Psoas muscle (tissue), 8 donors: ENCODE data around the gene FRMD8. TPM values are rescaled to one million over a fixed set of nuclear protein-coding genes. Genes with fewer than 3 reads are reported as not detected.

Source experiments
- ATAC-seq, 4 donors: fragments of 200-7000 bp; cut with Tn5 transposase; one replicate each; pipeline ENCODE4 v1.9.1; 2020; ENCODE audit warnings: moderate library complexity in 3 of 4, mild to moderate bottlenecking in 2 of 4
- DNase-seq, 2 donors: peaks; one replicate each; pipeline ENCODE4 v3.0.0-alpha.2; 2020
- H3K27ac ChIP-seq: fragments of 200-600 bp; one replicate; pipeline ENCODE4 v1.8.0; 2022
- H3K27me3 ChIP-seq, 3 donors: fragments of 200-600 bp in 1 of 3; one replicate each; pipeline versions ENCODE4 v1.6.1 to v1.8.0; 2013 to 2022; ENCODE audit warnings: low read length in 2 of 3, mild to moderate bottlenecking in 2 of 3, moderate library complexity in 1 of 3; ENCODE audit not compliant: insufficient read depth in 3 of 3
- H3K36me3 ChIP-seq, 2 donors: fragments of 200-600 bp in 1 of 2; one replicate each; pipeline versions ENCODE4 v1.6.1 to v1.8.0; 2013 to 2022; ENCODE audit warnings: low read depth in 1 of 2, mild to moderate bottlenecking in 1 of 2, moderate library complexity in 1 of 2; ENCODE audit not compliant: insufficient read depth in 1 of 2
- H3K4me1 ChIP-seq: fragments of 200-600 bp; one replicate; pipeline ENCODE4 v1.8.0; 2022
- H3K4me3 ChIP-seq: fragments of 200-600 bp; one replicate; pipeline ENCODE4 v1.8.0; 2022; ENCODE audit warnings: mild to moderate bottlenecking
- H3K9me3 ChIP-seq: fragments of 200-600 bp; one replicate; pipeline ENCODE4 v1.8.0; 2022
- CTCF ChIP-seq: fragments of 200-600 bp; IDR thresholded peaks from one replicate; pipeline ENCODE4 v1.8.0; 2022; ENCODE audit warnings: antibody characterized with exemption
- WGBS, 3 donors: extraction: QIAGEN DNeasy Blood & Tissue Kit; methylation state at CpG; one replicate each; pipeline versions ENCODE4 v1.1.6 to v1.1.7; 2013; 5-methylcytosine and 5-hydroxymethylcytosine counted together
- intact Hi-C, 2 donors: fragments of 100-400 bp; cut with DNase I; formaldehyde crosslinking; loops; one replicate each; pipeline versions ENCODE4 v1.11.0 to v1.14.2; 2022
- polyA plus RNA-seq, 3 donors: library from polyadenylated mRNA; stranded (reverse); fragments of 200-250 nt; gene quantifications; one replicate each; pipeline ENCODE4 v1.2.3, GENCODE V29; 2013
- total RNA-seq, 4 donors: library from RNA; stranded (reverse); fragmentation: NEBNext Ultra II Directional in 2 of 4; extraction: Animal tissue kit (Norgen Biotek cat#: 25700) in 2 of 4; gene quantifications; one replicate each; pipeline versions ENCODE4 v1.2.1 to v1.2.4, GENCODE V29; 2021 to 2023
- donor health status: healthy with polysubstance abuse.
- donor health status: DM: no; HTN: no; CAD: no; lungs with moderate emphysema.
- donor health status: Bipolar disorder and iron deficiency.
- donor health status: healthy.
- donor health status: DM: yes; HTN: yes; CAD: no.
- donor health status: DM: no; HTN: no; CAD: no.
- donor health status: DM: no; HTN: no; CAD: no.
- donor health status: DM: yes; HTN: yes; CAD: no.

Gene FRMD8
- total and polyA plus RNA-seq, 7 donors, result 7.4 to 27.7 (median 12.9) TPM

GRCh38 chr11:65379698-65380459, 6.6 kb upstream of the FRMD8 start:
- H3K4me1 ChIP-seq, result peaks cover 32% of the 10 kb centered on the region
- no peaks in the 10 kb centered on the region for H3K36me3 ChIP-seq
- H3K4me3 ChIP-seq, result no peak overlapping the region
- H3K27ac ChIP-seq, result peak overlapping the region; percentile 89
- no peaks in the 10 kb centered on the region for H3K27me3 ChIP-seq
- no peak for ATAC-seq
- TF ChIP-seq CTCF, result no peak
- intact Hi-C loops, result no loop called here
- 90 to 95% (median 91%) methylated on average over 13 of the region's 13 CpGs for WGBS, 3 donors
- no peaks in the 10 kb centered on the region for H3K9me3 ChIP-seq
- no peak for DNase-seq

- DNase-seq (no peak), ATAC-seq (no peak)
- H3K4me3 ChIP-seq, result peak overlapping the region; percentile 53
- intact Hi-C loops, result no loop called here
- TF ChIP-seq CTCF, result no peak
- H3K9me3 ChIP-seq, result no peaks in the 10 kb centered on the region
- WGBS, 3 donors, result 85 to 89% (median 88%) methylated on average over 15 to 16 of the region's 16 CpGs
- H3K4me1 ChIP-seq, result peaks cover 35% of the 10 kb centered on the region
- no peaks in the 10 kb centered on the region for H3K27me3 ChIP-seq
- H3K36me3 ChIP-seq, result no peaks in the 10 kb centered on the region
- peak overlapping the region; percentile 89 for H3K27ac ChIP-seq
Observed at GRCh38 chr11:65380460-65381119, 5.8 kb upstream of the FRMD8 start.

- H3K9me3 ChIP-seq, result no peaks in the 10 kb centered on the region
- H3K27me3 ChIP-seq, result no peaks in the 10 kb centered on the region
- intact Hi-C loops, result loop anchor here (1.0 to 2.0 kb wide), 3 partner anchors 35 to 128 kb away; no protein-coding TSS in a partner anchor
- H3K36me3 ChIP-seq, result no peaks in the 10 kb centered on the region
- peak in 1 of 2 donors; percentile 45 for DNase-seq
- peak in 3 of 4 donors; percentile 18 to 45 (median 38) for ATAC-seq
- 4 to 7% (median 7%) methylated on average over 6 of the region's 6 CpGs for WGBS, 3 donors
- peak overlapping the region; percentile 53 for H3K4me3 ChIP-seq
- H3K27ac ChIP-seq, result peak overlapping the region; percentile 89
- peaks cover 42% of the 10 kb centered on the region for H3K4me1 ChIP-seq
- TF ChIP-seq CTCF, result no peak
Observed at GRCh38 chr11:65381716-65382032, 4.8 kb upstream of the FRMD8 start.

DNA sequence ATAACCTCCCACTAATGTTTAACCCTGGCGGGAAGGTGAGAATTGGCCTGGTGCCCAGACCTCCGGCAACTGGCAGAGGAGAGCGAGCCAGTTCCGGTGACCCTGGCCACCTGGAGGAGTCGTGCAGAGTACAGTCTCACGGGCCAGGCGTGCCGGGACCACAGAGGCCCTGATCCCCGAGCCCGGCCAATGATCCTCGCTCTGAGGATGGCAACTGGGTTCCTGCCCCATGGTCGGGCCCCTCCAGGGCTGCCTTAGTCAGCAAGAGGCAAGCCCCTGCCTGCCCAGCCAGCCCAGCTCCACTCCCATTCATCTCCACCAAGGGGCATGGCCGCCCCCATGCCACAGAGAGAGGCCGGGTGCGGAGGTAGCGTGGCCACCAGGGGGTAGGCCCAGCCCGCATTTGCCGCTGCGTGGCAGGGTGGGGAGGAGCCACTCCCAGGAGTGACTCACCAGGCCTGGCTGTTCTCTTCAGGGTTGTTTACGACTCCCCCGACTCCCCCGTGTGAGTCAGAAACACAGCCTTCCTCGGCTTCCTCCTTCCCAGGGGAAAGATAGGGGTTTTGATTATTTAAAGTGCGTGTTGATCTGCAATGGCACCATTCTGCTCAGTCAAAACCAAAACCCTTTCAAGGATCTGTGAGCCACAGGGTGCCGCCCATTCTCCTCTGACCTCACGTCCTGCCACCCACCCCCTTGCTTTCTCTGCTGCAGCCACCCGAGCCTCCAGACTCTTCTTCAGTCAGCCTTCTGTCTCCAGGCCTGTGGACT, 4.2 kb upstream of the FRMD8 start, which contains the start of gene SLC25A45:
SLC25A45 (minus strand) TSS at position 614 of the 771 bp plus-strand sequence. CDS start 695 bp downstream, outside the sequence.
- H3K9me3 ChIP-seq, result no peaks in the 10 kb centered on the region
- peak; percentile 87 to 90 (median 88) for ATAC-seq
- peaks cover 43% of the 10 kb centered on the region for H3K4me1 ChIP-seq
- peak; percentile 80 for TF ChIP-seq CTCF
- DNase-seq, result peak; percentile 94 to 97
- intact Hi-C loops, result loop anchor here (1.0 to 2.0 kb wide), 3 partner anchors 35 to 127 kb away; no protein-coding TSS in a partner anchor
- H3K27ac ChIP-seq, result peak within 1 kb of the TSS; percentile 89
- H3K4me3 ChIP-seq, result peak within 1 kb of the TSS; percentile 53
- WGBS, 3 donors, result 0 to 2% (median 1%) methylated on average over 24 to 27 of the region's 27 CpGs
- no peaks in the 10 kb centered on the region for H3K27me3 ChIP-seq
- no peaks in the 10 kb centered on the region for H3K36me3 ChIP-seq
